Measurements from ENCODE around the gene FRMPD2.
A peak's percentile ranks its signal among the peaks of the same experiment; 100 is the strongest.

Gene FRMPD2, protein sequence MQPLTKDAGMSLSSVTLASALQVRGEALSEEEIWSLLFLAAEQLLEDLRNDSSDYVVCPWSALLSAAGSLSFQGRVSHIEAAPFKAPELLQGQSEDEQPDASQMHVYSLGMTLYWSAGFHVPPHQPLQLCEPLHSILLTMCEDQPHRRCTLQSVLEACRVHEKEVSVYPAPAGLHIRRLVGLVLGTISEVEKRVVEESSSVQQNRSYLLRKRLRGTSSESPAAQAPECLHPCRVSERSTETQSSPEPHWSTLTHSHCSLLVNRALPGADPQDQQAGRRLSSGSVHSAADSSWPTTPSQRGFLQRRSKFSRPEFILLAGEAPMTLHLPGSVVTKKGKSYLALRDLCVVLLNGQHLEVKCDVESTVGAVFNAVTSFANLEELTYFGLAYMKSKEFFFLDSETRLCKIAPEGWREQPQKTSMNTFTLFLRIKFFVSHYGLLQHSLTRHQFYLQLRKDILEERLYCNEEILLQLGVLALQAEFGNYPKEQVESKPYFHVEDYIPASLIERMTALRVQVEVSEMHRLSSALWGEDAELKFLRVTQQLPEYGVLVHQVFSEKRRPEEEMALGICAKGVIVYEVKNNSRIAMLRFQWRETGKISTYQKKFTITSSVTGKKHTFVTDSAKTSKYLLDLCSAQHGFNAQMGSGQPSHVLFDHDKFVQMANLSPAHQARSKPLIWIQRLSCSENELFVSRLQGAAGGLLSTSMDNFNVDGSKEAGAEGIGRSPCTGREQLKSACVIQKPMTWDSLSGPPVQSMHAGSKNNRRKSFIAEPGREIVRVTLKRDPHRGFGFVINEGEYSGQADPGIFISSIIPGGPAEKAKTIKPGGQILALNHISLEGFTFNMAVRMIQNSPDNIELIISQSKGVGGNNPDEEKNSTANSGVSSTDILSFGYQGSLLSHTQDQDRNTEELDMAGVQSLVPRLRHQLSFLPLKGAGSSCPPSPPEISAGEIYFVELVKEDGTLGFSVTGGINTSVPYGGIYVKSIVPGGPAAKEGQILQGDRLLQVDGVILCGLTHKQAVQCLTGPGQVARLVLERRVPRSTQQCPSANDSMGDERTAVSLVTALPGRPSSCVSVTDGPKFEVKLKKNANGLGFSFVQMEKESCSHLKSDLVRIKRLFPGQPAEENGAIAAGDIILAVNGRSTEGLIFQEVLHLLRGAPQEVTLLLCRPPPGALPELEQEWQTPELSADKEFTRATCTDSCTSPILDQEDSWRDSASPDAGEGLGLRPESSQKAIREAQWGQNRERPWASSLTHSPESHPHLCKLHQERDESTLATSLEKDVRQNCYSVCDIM (N-terminal part only)

DNA sequence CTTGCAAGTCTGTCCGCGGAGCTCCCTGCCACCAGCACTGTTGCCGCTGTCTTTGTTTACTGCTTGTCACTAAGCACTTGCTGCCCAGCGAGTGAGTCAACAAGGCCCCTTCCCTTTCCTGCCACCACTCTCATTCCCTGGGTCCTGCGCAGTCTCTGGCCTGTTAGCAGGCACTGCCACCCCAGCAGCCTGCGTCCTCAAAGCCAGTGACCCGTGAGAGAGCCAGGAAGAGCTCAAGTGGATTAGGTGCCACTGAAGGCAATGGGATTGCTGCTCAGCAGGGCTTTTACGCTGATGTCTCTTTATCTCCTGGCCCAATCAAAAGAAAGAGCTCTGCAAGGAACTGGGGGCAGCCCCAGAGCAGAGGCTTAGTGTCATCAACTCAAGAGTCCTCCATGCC lies at the start of gene FRMPD2:
TSS of gene FRMPD2 (minus strand) at position 61 of the 400 bp plus-strand sequence. CDS start 129 bp downstream, outside the sequence.
- no peak for DNase-seq (ENCODE audit: low spot score)

DNA sequence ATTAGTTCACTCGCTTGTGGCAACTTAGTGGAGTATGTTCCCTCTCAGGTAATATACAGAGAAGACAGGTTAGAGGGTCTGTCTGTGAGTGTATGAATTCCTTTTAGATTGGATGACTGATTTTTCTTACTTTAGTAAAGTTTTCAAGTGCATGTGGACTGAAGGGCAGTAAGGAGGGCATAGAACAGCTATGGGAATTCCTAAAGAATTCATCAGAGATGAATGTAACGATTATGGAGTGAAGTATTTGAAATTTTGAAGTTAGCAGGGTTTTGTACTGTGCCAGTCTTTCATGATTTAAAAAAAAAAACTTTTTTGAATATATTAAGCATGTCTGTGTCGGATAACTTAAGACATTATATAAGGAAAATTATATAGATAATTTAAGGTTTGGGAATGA lies 47.5 kb upstream of the FRMPD2 start:
- DNase-seq (ENCODE audit: low spot score): no peak

DNA sequence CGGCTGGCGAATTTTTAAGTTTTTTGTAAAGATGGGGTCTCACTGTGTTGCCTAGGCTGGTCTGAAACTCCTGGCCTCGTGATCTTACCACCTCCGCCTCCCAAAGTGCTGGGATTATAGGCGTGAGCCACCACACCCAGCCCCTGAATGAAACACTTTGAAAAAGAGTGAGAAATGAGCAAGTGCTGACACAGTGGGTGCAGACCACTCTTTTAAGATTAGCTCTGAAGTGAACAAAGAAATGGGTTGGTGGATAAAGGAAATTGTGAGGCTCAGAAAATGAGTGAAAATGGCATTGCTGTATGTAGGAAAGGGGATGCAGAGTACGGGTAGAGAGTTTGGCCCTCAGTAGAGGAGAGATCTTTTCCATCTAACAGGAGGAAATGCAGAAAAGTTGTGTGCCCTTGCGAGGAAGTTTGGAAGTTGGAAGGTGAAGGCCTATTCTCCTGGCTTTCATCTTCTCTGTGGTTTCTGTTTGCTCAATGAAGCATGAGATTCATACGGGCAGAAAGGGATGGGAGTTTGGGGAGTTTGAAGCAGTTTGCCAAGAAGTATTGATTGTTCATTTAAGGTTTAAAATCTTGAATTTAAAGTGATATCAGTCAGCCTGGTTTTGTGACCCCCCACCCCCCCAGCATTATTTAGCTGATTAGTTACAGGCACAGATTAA lies 43.0 kb upstream of the FRMPD2 start:
- DNase-seq (ENCODE audit: low spot score): no peak

DNA sequence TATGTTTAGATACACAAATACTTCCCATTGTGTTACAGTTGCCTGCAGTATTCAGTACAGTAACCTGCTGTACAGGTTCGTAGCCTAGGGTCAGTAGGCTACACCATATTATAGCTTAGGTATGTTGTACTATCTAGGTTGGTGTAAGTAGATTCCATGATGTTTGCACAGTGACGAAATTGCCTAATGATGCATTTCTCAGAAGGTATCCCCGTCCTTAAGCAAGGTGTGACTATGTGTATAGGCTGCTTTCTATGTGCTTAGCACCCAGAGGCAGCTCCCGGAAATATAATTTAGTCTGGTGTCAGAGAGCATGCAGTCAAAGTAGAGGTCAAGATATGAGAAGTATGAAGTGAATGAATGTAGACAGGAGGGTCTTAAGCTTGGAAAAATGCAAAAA lies 41.7 kb upstream of the FRMPD2 start:
- no peak for DNase-seq (ENCODE audit: low spot score)

DNA sequence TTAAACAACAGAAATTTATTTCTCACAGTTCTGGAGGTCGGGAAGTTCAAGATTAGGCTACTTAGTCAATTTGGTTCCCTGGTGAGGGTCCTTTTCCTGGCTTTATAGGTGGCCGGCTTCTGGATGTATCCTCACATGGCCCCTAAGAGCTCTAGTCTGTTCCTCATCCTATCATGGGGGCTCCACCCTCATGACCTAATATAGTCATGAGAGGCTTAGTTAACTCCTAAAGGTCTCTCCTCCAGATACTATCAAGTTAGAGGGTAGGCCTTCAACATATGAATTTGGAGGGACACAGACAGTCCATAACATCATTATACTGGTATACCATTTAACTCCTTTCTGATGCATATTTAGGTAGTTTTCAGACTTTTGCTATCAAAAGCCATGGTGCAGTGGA lies 39.6 kb upstream of the FRMPD2 start:
- no peak for DNase-seq (ENCODE audit: low spot score)

DNA sequence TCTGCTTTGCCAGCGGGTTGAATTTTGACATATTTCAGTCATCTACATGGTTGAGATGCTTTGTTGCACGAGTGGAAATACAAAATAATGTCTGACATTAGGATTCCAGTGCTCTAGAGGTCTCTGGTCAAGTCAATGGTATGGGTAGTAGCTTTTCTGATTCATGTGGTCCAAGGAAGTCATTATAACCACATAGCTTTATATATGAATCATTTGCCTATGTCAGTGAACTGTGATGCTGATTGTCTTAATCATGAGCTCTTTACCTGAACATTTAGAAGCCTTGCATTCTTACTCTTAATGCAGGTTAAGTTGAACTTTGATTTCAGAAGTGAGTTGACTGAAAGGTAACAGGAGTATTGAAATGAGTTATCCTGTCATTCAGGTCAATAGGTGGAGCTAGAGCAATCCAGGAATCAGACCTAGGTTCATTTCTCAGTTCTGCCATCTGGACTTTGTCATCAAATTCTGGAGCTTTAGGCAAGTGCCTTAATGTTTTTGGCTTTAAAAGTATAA lies 35.3 kb upstream of the FRMPD2 start:
- peak; percentile 58 for DNase-seq (ENCODE audit: low spot score)

DNA sequence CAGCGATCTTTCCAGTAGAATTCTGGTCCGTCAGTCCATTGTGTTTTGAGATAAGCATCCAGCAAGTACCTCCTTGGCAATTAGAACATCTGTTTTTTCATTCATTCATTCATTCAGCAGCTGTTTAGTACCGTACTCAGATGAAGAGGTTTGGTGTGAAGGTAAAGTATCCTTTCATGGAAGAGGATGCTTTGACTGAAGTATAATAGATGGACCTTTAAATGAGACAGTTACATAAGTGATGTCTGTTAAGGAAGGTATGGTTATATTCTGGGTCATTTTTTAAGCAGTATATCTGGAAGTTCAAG lies 33.2 kb upstream of the FRMPD2 start:
- no peak for DNase-seq (ENCODE audit: low spot score)

DNA sequence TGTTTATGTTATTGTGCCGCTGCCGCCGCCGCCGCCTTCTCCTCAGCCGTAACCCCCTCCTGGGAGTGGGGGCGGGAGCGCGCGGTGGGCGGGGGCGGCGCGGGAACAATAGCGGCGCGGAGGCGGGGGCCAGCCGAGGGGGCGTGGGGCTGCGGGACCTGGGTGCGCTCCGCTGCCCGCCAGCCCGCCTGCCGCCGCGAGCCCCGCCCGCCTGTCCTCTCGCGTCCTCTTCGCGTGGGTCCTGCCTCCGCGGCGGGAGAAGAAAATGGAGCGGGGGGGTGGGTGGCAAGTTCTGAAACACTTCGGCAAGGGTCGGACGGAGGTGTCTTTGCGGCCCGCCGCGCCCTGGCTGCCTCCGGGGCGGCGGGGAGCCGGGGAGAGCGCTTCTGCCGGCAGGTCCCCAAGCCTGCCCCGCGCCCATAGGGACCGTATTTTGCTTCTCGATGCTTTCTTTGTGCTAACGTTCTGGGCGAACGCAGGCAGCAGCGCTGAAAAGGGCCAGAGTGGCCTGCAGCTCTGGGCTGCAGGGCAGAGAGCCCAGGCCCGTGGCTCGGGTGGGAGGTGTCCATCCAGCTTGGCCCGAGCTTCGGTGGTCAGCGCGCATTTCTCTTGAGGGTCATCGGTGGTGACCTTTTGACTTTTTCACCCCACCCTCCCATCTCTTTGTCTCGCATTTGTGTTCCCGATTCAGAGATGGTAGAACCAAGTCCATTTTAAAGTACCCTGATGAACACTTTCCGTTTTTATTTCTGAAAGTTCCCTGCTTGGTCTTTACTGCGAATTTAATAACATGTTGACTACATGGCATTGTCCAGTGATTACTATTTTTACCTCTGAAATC lies 32.6 kb upstream of the FRMPD2 start:
- peak; percentile 21 for DNase-seq (ENCODE audit: low spot score)

DNA sequence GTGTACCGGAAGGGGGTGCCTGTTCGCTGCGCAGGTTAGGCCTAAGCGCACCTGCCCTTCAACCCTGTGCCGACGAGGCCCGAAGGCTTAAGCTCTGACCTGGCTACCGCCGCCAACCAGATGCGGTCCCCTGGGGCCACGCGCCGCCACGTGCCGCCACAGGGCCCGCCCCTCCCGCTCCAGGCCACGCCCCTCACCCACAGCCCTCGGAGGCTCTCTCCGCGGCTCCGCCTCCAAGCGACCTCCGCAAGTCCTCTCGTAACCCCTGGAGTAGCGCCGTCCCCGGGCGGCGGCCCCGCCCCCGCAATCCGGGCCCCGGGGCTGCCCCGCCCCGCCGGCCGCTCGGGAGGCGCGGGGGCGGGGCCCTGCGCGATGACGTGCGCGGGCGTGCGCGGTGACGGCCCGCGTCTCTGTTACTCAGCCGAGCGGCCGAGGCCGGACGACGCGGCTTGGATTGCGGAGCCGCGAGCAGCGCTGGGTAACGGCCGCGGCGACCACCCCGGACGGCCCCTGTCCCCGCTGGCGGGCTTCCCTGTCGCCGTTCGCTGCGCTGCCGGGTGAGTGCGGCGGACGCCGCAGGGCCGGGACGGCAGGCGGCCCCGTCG lies 31.9 kb upstream of the FRMPD2 start, which contains the start of gene MAPK8:
TSS of gene MAPK8 (plus strand) at position 413 of the 605 bp plus-strand sequence. CDS start 94,984 bp downstream, outside the sequence.
- DNase-seq (ENCODE audit: low spot score): peak; percentile 94

DNA sequence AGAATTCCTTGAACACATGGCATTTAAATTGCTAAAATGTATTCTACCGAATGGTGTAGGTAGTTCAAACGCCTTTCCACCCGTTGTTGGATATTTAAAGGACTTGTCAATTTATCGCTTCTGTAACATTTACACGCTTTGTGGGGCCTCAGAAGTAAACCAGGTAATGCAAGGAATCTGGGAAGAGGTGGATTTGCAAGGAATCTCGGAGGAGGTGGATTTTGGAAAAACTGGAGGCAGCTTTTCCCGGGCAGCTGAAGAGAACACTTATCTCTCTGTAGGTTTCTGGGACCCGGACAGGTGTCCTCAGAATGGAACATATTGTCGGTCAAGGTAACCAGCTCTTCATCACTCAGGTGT lies 31.4 kb upstream of the FRMPD2 start:
- DNase-seq (ENCODE audit: low spot score): no peak

DNA sequence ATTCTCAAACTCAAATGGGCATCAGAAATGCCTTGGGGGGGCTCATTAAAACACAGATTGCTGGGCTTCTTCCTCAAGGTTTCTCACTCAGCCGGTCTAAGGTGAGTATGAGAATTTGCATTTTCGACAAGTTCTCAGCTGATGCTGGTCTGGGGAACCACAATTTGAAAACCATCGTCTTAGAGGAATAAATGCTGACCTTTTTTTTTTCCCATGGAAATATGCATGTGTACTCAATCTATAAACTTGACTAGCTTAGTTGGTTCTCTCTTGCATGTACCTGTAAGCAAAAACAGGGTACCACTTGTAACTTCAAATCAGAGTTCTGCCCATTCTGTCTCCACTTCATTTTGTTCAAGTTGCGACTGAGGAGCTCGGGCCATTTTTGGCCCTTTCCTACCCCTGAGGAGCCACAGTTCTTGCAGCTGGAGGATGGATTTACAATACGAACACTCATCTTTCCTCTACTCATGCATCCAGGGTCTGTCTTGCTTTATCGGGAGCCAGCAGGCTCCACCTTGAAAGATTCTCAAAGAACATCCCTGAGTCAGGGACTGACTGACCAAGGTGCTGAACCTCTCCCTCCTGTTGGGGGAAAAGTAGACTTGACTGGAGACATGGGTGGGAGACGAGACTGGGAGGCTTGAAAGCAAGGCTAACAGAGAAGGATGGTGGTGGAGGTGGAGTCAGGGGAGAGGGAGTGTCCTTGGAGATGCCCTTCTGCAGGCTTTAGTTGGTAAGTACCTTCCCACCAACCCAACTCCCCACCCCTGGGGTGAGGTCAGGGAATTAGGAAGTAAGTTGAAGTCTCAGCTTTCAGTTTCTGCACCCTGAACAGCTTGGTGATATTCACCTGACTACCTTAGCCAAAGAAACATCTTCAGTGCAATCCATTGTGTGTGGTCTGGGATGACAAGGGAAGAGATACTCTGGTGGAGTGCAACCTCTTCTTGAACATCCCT lies 28.3 kb upstream of the FRMPD2 start:
- no peak for DNase-seq (ENCODE audit: low spot score)

DNA sequence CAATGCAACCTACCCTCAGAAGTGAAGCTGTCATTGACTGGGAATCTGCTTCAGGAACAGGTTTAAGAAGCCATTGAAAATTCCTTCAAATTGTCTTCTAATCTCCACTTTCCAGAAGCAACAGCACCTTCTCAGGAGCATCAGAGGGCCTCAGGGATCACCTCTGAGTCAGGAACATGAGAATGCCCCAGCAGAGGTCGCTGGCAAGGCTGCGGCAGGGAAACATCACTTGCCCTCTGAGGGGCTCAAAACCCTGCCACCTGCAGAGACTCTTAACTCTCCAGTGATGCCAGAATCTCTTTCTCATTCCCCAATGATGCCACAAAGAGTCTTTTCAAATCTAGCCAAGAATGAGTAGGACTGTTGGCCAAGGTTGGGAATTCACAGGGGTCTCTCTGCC lies 26.1 kb upstream of the FRMPD2 start:
- DNase-seq (ENCODE audit: low spot score): no peak

DNA sequence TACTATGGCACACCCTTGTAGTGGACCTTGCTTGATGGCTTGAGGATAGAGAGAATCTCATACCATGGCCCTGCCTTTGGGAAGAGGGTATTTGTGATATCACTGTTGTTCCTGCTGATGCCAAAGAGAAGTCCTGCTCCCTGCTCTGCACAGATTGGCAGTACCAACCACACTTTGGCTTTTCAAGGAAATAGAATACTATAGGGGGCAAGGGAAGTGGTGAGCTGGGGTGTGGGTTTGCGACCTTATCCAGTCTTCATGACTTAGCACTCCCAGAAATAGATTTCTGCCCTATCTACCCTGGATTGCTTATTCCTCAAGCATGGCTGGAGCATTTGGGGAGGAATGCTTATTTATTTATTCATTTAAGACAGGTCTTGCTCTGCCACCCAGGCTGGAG lies 25.2 kb upstream of the FRMPD2 start:
- DNase-seq (ENCODE audit: low spot score): no peak

DNA sequence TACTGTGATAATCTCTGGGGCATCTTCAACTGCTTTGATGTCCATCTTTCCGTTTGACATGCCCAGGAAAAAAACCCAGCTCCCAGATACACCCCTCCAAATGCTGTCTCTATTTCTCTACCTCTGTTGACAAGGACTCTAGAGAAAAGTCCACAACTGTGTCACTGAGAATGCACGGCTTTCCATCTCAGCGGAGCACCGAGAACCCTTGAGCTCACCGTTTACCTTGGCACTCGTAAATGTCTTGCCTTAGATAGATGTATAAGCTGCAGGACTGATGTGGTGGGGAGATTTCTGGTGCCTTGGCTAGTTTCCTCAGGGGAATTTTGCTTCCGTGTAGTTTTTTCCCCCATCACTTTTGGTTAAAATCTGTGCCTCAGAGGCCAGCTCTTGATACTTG lies 24.6 kb upstream of the FRMPD2 start:
- no peak for DNase-seq (ENCODE audit: low spot score)

DNA sequence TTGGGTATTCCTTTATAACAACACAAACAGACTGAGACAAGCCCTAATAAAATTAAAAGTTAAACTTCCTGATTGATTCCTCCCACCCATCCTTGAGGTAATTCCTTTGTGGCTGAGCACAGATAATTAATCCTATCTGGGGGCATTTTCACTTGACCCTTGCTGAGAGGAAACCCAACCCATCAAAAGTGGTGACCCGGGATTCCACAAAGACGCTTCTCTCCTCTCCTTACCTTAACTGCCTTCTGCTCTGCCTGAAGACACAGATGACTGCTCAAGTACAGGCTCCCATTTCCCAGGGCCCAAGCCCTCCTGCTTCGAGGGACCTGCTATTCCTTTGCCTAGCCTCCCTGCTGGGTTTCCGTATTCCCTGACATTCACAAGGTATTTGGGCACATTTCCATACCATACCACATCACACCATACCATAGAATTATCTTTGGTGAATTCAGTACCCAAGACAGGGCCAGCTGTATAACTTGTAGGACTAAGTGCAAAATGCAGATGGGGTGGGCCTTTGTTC lies 22.1 kb upstream of the FRMPD2 start:
- no peak for DNase-seq (ENCODE audit: low spot score)

DNA sequence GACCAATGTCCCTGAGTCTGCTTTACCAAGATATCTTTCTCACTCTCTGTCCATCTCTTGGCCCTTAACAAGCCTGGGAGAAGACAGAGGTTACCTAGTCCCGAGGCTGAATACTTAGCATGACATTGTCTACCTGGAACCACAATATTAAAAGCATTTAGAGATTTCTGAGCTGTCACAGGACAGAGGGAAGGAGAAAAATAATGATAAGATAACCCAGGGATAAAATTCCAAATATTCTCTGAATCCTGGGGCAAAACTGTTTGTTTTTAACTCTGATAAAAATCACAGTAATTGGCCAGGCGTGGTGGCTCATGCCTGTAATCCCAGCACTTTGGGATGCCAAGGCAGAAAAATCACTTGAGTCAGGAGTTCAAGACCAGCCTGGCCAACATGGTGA lies 19.9 kb upstream of the FRMPD2 start:
- DNase-seq (ENCODE audit: low spot score): no peak

DNA sequence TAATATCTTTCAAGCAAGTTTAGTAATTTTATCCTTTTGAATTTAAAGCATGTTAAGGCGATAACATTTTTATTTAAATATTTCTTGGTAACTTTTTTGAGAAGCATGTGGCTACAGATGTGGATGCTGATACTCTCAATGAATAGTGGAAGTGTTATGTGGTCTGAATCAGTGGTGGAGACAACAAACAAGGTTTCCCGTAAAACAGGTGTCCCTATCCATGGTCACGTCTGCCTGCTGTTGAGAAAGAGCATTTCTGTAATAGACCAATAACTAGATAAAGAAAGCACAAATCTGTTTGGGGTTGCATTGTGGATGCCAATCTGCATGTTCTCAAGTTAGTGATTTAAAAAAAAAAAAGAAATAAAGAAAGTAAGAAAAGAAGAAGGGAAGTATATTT lies 18.1 kb upstream of the FRMPD2 start:
- DNase-seq (ENCODE audit: low spot score): no peak

DNA sequence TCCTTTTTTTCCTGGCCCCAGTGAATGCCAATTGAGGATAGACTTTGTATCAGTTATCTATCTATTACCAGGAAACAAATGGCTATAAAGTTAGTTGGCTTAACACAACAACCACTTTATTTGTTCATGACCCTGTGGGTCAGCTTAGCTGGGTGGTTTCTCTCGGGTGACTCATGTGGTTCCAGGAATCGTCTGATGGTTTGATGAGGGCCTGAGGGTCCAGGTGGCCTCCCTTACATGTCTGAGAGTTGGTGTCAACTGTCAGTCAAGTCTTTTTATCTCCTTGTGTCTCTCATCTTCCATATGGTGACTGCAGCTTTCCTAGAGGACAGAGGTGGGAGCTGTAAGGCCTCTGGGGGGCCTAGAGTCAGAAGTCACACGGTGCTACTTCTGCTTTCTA lies 16.7 kb upstream of the FRMPD2 start:
- DNase-seq (ENCODE audit: low spot score): no peak

DNA sequence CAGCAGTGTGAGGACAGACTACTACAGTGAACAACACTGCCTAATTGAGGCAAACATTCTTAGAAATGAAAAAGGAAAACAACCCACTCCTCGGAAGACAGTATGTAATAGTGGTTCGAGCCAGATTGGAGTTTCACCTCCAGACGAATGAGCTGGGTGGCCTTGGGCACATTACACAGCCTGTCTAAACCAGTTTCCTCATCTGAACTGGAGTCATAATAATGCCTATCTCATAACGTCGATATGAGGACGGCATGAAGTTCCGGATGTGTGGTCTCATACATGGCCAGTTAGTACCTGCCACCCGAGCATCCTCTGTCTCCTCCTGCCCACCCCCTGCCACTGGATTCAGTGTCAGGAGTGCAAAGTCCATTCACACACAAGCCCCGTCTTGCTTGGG lies 15.8 kb upstream of the FRMPD2 start:
- no peak for DNase-seq (ENCODE audit: low spot score)

Data from LoVo (cell line).